K562 (cell line): ENCODE results near the gene FADD.

ENCODE experiments used
- ARNT ChIP-seq, 2 experiments: fragments of 450-650 bp; IDR thresholded peaks; 2 replicates each; pipeline ENCODE4 v1.6.1; 2016; ENCODE audit warnings: mild to moderate bottlenecking in 1 of 2
- ASH1L ChIP-seq: fragments of 450-650 bp; IDR thresholded peaks from 2 replicates; pipeline ENCODE4 v1.6.1; 2018; ENCODE audit warnings: borderline replicate concordance, mild to moderate bottlenecking, low read depth; ENCODE audit not compliant: partially characterized antibody
- BRCA1 ChIP-seq, 2 experiments: fragments of 450-650 bp in 1 of 2; sonication (generic) in 1 of 2; formaldehyde crosslinking in 1 of 2; IDR thresholded peaks; 2 replicates each; pipeline versions ENCODE4 v1.5.0 to v1.6.1; 2017 to 2020; ENCODE audit warnings: mild to moderate bottlenecking in 1 of 2, missing genetic modification reagents in 1 of 2
- CTCF ChIP-seq, 3 experiments: IDR thresholded peaks in 2 of 3; conservative IDR thresholded peaks in 1 of 3; 2 replicates each; pipeline ENCODE4 v1.5.1; 2011 to 2012; ENCODE audit warnings: low read length in 3 of 3, mild to moderate bottlenecking in 3 of 3, control low read depth in 2 of 3, improper control_type of control experiment in 1 of 3, inconsistent platforms in 1 of 3, low read depth in 1 of 3, mixed read lengths in 1 of 3, moderate library complexity in 1 of 3; ENCODE audit not compliant: insufficient read depth in 2 of 3
- GABPA ChIP-seq: fragments of 200-800 bp; sonication (Bioruptor generic); conservative IDR thresholded peaks from 2 replicates; pipeline ENCODE4 v1.6.1; 2016; ENCODE audit warnings: low read depth, missing genetic modification characterization, missing compliant biosample characterization
- NFIC ChIP-seq: fragments of 450-650 bp; IDR thresholded peaks from 2 replicates; pipeline ENCODE4 v1.6.1; 2017; ENCODE audit warnings: mild to moderate bottlenecking, inconsistent platforms
- PML ChIP-seq: IDR thresholded peaks from 2 replicates; pipeline ENCODE4 v1.6.1; 2012; ENCODE audit warnings: low read length, inconsistent platforms
- POLR2A ChIP-seq: fragments of 450-650 bp; conservative IDR thresholded peaks from 2 replicates; pipeline ENCODE4 v1.6.1; 2016
- SIX5 ChIP-seq, 2 experiments: IDR thresholded peaks; 2 replicates each; pipeline ENCODE4 v1.6.1; 2011; ENCODE audit warnings: low read length in 2 of 2, borderline replicate concordance in 1 of 2, low read depth in 1 of 2, mild to moderate bottlenecking in 1 of 2, moderate library complexity in 1 of 2; ENCODE audit not compliant: insufficient read depth in 1 of 2
- ZBTB17 ChIP-seq: fragments of 450-650 bp; formaldehyde crosslinking; IDR thresholded peaks from 2 replicates; pipeline ENCODE4 v1.4.0; 2020; ENCODE audit warnings: mild to moderate bottlenecking

DNA sequence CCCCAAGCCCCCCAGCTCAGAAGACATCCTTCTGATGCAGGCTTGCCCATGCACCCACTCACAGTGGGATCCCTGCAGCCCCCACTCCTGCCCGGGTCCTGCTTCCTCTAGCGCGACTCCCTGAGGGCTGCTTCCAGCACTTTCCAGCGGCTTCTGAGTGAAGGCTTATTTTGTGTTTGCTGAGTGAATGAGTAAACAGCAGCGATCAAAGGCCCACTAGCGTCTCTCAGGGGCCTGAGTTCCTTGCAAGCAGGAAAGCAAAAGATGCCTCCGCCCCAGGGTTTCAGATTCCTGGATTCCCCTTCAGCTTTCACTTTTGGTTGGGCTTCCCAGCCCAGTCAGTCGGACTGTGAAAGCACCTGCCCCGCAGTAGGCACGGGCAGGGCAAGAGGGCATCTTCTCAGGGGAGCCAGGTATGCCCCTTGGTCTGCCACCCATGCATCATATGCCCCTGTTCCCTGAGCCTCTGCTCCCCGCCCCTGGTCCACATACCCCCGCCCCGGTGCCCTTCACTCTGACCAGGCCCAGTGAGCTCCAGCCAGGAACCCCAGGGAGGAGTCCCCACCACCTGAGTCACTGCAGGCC is 9.2 kb downstream of the FADD start:
- TF ChIP-seq BRCA1 (IDR thresholded peaks at IDR 0.05) (no peak), BRCA1 (CRISPR knock-in tag; IDR thresholded peaks at IDR 0.05) (no peak), GABPA (tag) (no peak), CTCF (IDR thresholded peaks at IDR 0.05 in 2 of 3, conservative IDR thresholded peaks at IDR 0.05 in 1 of 3; ENCODE audit: insufficient read depth in 2 of 3, low read depth in 1 of 3, low read length in 3 of 3) (no peak), POLR2A (no peak), ZBTB17 (CRISPR knock-in tag) (no peak), SIX5 (IDR thresholded peaks at IDR 0.05; ENCODE audit: borderline replicate concordance in 1 of 2, insufficient read depth in 1 of 2, low read depth in 1 of 2, low read length in 2 of 2) (no peak), PML (no peak), ASH1L (no peak), ARNT (IDR thresholded peaks at IDR 0.05) (no peak), NFIC (no peak)
